ENCODE measurements around the gene TAF4. TPM values are rescaled to one million over a fixed set of nuclear protein-coding genes. Genes with fewer than 3 reads are reported as not detected.
A peak's percentile ranks its signal among the peaks of the same experiment; 100 is the strongest.

Gene TAF4
- total RNA-seq, 1 experiment from 2014 or later, result 94.9 TPM

DNA sequence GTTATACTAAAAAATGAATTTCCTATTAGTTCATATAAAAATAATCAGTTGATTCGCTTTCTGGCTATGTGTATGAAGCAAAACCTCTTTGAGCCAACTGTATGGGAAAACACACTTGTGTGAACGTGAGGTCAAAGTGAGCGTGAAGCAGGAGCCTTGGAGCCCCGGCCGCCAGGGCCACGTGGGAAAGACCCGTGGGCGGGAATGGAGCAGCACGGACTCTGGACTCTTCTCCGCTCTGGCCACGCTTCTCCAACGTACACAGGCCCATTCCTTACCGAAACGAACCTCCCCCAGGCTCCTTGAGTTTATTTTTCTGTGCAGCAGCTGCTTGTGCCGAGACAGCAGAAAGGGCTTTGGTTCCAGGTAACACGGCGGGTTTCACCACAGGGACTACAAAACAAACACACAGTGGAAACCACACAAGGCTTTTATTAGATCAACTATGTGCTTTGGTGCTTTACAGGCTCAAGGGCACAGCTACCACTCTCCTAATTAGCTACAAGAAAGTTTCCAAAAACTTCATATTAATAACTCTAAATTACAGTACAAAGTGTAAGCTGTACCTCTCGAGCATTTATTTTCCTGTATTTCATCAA lies 62.7 kb downstream of the TAF4 start:
- ChIA-PET POLR2A (no interaction called here), CTCF (no interaction called here)
- Histone ChIP-seq H3K4me3 (ENCODE audit: low read depth, low read length) (no peak overlapping the region), H3K27me3 (replicated peaks; ENCODE audit: control insufficient read depth, insufficient read depth, low read length) (no peaks in the 10 kb centered on the region), H3K9me3 (no peaks in the 10 kb centered on the region), H3K4me1 (peaks cover 6% of the 10 kb centered on the region; the same call in 1 of the 2 replicates), H3K36me3 (ENCODE audit: control insufficient read depth, insufficient read depth, low read length) (peaks cover 16% of the 10 kb centered on the region)
- peaks cover 97% of the 10 kb centered on the region for H3K36me3 Mint-ChIP-seq (ENCODE audit: insufficient read depth, unreplicated experiment)
- intact Hi-C loops (cut with micrococcal nuclease; ENCODE audit: unreplicated experiment), result no loop called here
- BruUV-seq (replicated peaks), result no TSS peak
- no peaks in the 10 kb centered on the region for H3K27me3 Mint-ChIP-seq (ENCODE audit: insufficient read depth, unreplicated experiment)
- no peak for TF ChIP-seq CTCF (IDR thresholded peaks at IDR 0.05; ENCODE audit: insufficient read depth in 1 of 2, low read depth in 1 of 2, low read length in 1 of 2, severe bottlenecking in 1 of 2, unreplicated experiment in 1 of 2)
- peak in 1 of 2 experiments; percentile 46 for DNase-seq
- no peak overlapping the region for H3K4me3 Mint-ChIP-seq (ENCODE audit: unreplicated experiment)
- no peak overlapping the region for H3K27ac Mint-ChIP-seq (ENCODE audit: unreplicated experiment)
- no peaks in the 10 kb centered on the region for H3K9me3 Mint-ChIP-seq (ENCODE audit: unreplicated experiment)
- H3K4me1 Mint-ChIP-seq (ENCODE audit: low read depth, unreplicated experiment), result no peaks in the 10 kb centered on the region

GRCh38 chr20:62001178-62001715 lies 64.4 kb downstream of the TAF4 start:
- Mint-ChIP-seq H3K36me3 (ENCODE audit: insufficient read depth, unreplicated experiment) (peaks cover 97% of the 10 kb centered on the region), H3K4me3 (ENCODE audit: unreplicated experiment) (no peak overlapping the region), H3K27me3 (ENCODE audit: insufficient read depth, unreplicated experiment) (no peaks in the 10 kb centered on the region), H3K9me3 (ENCODE audit: unreplicated experiment) (no peaks in the 10 kb centered on the region), H3K27ac (ENCODE audit: unreplicated experiment) (no peak overlapping the region), H3K4me1 (ENCODE audit: low read depth, unreplicated experiment) (no peaks in the 10 kb centered on the region)
- Histone ChIP-seq H3K27me3 (replicated peaks; ENCODE audit: control insufficient read depth, insufficient read depth, low read length) (no peaks in the 10 kb centered on the region), H3K4me3 (ENCODE audit: low read depth, low read length) (no peak overlapping the region), H3K36me3 (ENCODE audit: control insufficient read depth, insufficient read depth, low read length) (peaks cover 16% of the 10 kb centered on the region), H3K4me1 (peaks cover 6% of the 10 kb centered on the region; the same call in 1 of the 2 replicates), H3K9me3 (no peaks in the 10 kb centered on the region)
- no TSS peak for BruUV-seq (replicated peaks)
- ChIA-PET POLR2A (no interaction called here), CTCF (interaction anchor here (0.8 to 1.5 kb wide), 2 partner anchors 10 to 17 kb away, joined by 3 to 4 read pairs; no protein-coding TSS in a partner anchor)
- intact Hi-C loops (cut with micrococcal nuclease; ENCODE audit: unreplicated experiment), result no loop called here
- no peak for DNase-seq
- TF ChIP-seq CTCF (IDR thresholded peaks at IDR 0.05; ENCODE audit: insufficient read depth in 1 of 2, low read depth in 1 of 2, low read length in 1 of 2, severe bottlenecking in 1 of 2, unreplicated experiment in 1 of 2), result no peak

DNA sequence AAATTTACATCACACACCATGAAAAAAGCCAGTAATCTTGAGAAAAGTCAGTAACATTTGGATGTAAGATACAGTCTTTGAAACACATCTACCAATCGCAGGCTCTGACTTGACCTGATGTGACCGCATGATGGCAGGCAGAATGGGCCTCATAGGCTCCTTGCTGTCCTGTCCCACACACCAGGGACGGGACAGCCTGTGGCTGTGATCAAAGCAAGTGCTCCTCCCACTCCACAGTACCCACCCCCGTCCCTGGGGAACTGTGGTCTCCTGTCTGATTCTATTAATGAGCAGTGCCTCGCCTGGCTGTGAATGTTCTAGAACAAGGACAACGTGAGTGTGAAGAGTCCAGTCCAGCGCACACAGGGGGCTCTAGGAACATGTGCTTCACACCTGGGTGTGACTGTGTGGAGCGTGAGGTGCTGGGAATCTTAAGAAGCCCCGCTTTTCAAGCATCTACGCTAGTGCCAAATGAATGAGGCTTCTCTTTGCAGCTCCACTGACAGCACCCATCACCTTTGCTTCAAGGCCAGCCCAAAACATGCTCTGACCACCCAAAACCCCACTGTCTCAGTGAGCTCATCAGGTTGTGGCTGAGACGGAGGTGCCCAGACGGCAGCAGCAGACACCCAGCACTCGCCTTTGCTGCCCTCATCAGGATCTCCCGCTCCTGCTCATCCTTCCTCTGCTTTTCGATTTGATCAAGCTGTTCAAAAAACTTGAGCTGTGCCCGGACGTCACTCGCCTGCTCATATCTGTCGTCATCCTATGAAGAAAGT lies 67.1 kb downstream of the TAF4 start:
- H3K4me3 ChIP-seq (ENCODE audit: low read depth, low read length), result no peak overlapping the region
- CTCF ChIA-PET, result no interaction called here

More for the DNA sequence above, 67.1 kb downstream of the TAF4 start:
- no peak overlapping the region for H3K27ac Mint-ChIP-seq (ENCODE audit: unreplicated experiment)
- no peaks in the 10 kb centered on the region for H3K27me3 ChIP-seq (replicated peaks; ENCODE audit: control insufficient read depth, insufficient read depth, low read length)
- intact Hi-C loops (cut with micrococcal nuclease; ENCODE audit: unreplicated experiment), result no loop called here
- DNase-seq, result no peak
- H3K4me1 ChIP-seq, result peaks cover 4% of the 10 kb centered on the region; the same call in 1 of the 2 replicates
- H3K36me3 Mint-ChIP-seq (ENCODE audit: insufficient read depth, unreplicated experiment), result peaks cover 99% of the 10 kb centered on the region
- peaks cover 22% of the 10 kb centered on the region for H3K9me3 Mint-ChIP-seq (ENCODE audit: unreplicated experiment)
- POLR2A ChIA-PET, result no interaction called here
- peaks cover under 1% of the 10 kb centered on the region; the same call in 1 of the 2 replicates for H3K9me3 ChIP-seq
- H3K36me3 ChIP-seq (ENCODE audit: control insufficient read depth, insufficient read depth, low read length), result peaks cover 15% of the 10 kb centered on the region
- no peaks in the 10 kb centered on the region for H3K27me3 Mint-ChIP-seq (ENCODE audit: insufficient read depth, unreplicated experiment)
- no peaks in the 10 kb centered on the region for H3K4me1 Mint-ChIP-seq (ENCODE audit: low read depth, unreplicated experiment)
- H3K4me3 Mint-ChIP-seq (ENCODE audit: unreplicated experiment), result no peak overlapping the region
- BruUV-seq (replicated peaks), result no TSS peak
- TF ChIP-seq CTCF (IDR thresholded peaks at IDR 0.05; ENCODE audit: insufficient read depth in 1 of 2, low read depth in 1 of 2, low read length in 1 of 2, severe bottlenecking in 1 of 2, unreplicated experiment in 1 of 2), result no peak
